Eye (tissue), 1 donor: Measurements from ENCODE around the gene COMMD10.

Source experiments
- DNase-seq: peaks from one replicate; pipeline ENCODE4 v3.0.0-alpha.2; 2015

COMMD10 gene

DNA sequence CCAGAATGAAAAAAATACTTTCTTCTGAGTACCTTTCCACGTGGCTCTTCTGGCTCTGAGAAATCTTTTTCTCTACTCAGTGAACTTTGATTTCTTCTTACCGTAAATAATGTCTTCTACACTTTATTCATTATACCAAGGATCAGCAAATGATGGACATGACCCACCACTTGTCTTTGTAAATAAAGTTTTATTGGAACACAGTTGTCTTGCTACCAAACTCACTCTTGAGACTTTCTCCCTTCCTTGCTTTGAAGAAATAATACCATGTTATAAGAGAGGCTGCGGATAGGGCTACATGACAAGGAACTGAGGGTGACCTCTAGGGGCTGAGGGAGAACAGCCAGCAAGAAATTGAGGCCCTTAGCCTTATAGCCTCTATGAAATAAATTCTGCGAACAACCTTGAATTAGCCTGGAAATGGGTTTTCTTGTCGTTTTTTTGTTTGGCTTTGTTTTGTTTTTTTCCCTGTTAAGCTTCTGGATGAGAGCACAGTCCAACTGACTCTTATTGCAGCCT lies 212.5 kb downstream of the COMMD10 start:
- DNase-seq, result no peak

DNA sequence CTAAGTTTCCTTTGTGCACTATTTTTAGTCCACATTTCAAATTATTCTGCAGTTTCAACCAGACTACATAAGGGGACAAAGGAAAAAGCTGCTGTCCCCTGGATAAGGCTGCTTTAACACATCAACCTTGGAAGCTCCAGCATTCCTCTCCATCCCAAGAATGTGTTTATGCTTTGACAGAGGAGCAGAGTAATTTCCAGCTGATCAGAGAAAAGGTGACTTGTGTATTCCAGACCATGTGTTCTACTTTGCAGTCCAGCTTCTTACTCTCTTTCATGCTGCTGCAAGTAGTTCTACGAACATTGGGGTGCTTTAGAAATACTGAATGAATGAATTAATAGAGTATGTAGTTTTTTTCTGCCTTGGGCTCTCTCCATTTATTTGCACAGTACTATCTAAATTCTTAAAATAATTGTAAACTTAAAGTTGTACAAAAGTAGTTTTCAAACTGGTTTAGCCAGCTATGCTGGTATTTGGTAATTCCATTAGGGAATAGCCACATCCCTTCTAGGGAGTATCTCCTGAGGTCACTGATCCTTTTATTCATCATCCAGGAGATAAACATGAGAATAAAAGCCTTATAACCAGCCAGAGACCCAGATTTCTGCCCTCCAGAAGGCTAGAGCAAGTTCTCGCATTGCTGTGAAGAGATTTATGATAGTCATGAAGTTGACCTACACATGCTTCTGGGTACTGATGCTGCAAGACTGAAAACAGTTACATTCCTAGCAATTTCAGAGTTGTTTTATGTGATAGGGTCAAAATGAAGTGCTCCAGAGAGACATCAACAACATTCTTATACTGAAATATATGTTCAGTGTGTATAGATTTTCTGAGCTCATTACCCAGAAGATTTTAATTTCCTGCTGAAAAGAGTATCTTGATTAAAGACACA lies 215.2 kb downstream of the COMMD10 start:
- DNase-seq, result no peak

DNA sequence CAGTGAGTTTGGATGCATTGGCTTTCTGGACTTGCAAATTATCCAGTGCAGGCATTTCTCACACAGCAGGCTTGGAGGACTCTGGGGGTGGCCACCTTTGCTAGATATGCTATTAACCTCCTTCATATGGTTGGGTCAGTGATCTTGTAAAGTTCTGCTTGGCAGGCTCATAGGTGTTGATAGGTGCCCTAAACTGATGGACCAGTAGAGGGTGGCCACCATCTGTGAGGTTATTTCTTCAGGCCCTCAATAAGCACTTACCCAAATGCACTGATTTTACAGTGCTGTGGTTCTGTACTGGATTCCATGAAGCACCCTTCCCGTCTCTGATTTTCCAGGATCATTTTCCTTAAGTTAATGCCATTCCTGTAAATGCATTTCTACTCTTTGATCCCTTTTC lies 216.3 kb downstream of the COMMD10 start:
- no peak for DNase-seq

DNA sequence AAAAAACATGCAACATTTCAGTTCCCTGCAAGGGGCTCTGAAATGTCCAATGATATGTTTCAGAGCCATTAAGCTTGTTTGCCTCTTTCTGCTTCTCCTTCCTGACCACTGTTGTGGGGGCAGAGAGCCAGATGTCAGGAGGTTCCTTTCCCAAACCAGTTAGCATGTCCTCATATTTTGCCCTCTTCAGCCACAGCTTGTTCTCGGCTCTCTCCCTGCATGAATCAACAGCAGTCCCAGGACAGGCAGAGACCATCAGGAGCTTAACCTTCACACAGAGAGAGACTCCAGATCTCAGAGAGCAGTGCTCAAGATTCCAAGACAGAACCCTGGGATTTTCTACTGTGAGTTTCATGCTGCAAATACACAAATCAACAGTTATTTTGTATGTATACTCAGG lies 218.5 kb downstream of the COMMD10 start:
- no peak for DNase-seq

DNA sequence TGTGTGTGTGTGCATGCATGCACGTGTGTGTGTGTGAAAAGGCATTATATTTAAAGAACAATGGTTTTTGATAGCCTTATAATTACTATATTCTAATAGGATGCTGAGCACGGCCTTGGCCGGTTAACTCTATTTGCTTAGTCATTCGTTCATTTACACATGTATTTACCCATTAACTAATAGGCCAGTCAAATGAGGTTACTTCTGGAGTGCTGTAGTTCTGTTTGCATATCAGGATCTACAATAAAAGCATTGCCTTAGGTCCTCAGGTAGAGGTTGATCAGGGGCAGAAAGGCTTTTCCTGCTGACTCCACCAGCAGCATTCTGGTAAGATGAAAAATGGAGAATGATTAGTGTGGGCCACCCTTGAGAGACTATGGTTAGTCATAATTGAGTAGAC lies 219.0 kb downstream of the COMMD10 start:
- no peak for DNase-seq

DNA sequence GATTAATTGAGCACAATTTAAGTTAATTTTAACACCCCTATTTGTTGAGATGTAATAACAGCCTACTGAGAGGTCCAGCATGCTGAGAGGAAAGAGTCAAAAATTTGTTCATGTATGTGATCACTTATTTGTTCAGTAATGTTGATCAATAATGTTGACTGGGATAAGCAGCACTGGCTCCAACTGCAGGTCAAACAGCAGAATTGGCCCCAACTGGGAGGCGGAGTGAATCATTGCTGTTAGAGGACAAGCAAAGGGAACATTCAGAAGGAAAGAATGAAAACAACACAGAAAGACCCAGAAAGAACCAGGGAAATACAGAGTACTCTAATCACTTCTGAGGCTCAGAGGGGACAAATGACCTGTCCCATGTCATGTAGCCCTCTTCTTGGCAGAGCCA lies 221.1 kb downstream of the COMMD10 start:
- no peak for DNase-seq

DNA sequence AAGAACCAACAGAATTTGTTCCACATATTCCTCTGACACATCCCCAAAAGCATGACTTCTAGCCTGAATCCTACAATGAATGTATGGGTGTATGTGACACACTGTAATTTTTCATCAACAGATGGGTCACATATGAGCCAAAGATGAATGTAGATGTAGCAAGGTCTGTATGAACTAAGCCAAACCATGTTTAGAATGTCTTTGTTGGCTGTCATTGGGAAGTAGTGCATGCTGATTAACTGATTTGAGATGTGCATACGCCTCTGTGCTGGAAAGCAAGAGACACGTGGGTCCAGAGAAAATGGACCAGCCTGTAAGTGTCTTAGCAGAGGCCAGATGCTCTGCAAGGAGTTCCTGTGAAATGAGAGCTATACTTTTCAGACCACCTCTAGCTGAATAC lies 222.0 kb downstream of the COMMD10 start:
- DNase-seq, result no peak

DNA sequence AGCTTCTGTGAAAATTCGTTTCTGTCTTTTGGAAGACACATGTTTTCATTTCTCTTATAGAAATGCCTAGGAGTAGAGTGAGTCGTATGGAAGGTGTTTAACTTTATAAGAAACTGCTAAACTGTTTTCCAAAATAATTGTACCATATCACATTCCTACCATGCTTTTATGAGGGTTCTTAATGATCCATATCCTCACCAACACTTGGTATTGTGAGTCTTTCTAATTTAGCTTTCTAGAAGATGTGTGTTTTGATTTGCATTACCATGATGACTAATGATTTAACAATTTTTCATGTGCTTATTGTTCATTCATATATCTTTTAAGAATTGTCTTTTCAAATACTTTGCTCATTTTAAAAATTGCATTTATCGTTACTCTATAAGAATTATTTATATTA lies 223.6 kb downstream of the COMMD10 start:
- peak; percentile 6 for DNase-seq

DNA sequence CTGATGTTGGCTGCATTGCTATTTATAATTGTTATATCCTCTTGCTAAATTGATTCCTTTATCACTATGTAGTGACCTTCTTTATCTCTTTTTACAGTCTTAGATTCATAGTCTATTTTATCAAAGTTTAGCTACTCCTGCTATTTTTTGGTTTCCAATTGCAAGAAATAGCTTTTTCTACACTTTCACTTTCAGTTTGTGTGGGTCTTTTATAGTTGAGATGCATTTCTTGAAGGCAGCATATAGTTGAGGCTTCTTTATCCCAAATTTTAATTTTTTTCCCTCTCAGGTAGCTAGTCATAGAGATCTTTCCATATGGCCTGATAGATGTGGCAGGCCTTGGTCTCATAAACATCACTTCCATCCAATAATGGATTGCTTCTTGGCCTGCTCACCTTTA lies 228.5 kb downstream of the COMMD10 start:
- DNase-seq, result no peak

DNA sequence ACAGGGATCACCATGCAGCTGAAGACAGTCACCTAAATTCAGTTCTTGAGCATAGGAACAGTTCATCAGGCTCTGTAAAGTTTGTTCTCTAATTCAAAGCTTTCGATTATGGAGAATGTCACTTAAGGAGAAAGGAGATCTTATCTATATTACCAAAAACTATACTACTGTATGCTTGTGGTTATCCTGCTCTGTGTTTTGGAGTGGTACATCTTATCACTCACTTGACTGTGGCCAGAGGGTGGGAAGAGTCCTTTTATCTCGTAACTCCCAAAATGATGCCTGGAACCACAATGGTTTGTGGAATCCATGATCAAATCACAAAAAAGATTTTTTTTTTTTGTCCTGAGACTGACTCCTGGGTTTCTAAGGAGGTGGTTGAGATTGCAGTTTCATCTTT lies 230.7 kb downstream of the COMMD10 start:
- DNase-seq, result no peak

DNA sequence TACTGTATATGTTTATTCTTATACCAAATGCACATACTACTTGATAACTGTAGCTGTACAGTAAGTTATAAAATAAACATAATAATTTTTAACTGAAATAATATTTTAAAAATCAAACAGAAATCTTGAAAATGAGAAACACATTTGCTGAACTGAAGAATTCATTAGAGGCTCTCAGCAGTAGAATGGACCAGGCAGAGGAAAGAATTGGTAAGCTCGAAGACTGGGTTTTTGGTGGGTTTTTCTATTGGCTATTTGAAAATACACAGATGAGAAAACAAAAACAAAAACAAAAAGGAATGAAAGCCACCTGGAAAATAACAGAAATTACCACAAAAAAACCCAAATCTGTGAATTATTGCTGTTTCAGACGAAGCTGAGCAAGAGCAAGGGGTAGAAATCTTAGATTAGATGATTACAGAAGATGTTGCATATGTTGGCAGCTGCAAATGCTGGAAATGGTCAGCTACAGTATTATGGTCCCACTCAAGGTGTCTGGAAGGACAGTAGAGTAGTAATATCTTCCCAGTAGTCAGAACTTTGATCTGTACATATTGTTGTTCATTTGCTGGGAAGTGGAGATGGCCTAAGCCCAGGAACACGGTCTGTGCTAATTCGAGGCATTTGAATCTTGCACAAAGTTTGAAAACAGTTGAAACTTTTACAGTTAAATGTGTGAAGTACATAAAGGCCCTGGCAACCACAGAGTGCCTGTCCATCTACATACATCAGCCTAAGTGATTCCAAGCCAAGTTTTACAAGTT lies 233.4 kb downstream of the COMMD10 start:
- no peak for DNase-seq

DNA sequence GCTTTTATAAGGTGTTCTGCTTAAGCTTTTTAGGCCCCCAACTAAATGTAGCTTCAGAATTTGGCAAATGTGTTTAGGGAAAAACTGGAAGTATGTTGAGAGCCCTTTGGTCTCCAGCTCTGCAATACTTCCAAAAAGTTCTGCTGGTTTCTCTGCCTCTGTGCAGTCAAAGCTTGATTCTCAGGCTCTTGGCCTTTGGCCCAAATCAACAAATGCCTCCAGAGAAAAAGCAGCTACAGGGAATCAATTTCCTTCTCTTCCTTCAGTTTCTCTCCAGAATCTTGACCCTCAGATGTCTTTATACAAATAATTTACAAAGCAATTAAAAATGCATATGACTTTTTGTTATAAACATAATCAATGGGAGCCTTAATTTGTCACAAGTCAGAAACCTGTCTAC lies 235.7 kb downstream of the COMMD10 start:
- DNase-seq, result no peak

DNA sequence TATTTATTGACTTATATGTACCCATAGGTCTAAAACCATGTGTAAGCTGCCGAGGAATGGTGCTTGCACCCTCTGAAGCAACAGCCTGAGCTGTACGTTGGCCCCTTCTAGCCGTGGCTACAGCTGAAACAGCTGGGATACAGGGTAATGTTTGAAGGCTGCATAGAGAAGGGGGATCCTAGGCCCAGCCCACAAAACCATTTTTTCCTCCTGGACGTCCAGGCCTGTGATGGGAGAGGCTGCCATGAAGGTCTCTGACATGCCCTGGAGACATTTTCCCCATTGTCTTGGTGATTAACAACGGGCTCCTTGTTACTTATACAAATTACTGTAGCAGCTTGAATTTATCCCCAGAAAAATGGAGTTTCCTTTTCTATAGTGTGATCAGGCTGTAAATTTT lies 244.7 kb downstream of the COMMD10 start:
- DNase-seq, result no peak

DNA sequence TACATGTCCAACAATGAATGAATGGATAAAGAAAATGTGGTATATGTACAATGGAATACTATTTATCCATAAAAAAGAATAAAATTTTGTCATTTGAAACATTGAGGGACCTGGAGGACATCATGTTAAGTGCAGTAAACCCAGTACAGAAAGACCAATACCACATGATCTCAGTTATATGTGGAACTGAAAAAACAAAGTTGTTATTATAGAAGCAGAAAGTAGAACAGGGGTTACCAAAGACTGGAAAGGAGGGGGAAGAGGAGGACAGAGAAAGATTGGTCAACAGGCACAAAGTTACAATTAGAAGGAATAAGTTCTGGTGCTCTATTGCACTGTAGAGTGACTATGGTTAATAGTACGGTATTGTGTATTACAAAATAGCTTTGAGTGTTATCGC lies 256.0 kb downstream of the COMMD10 start:
- no peak for DNase-seq
